Measurements from ENCODE around the gene AP5Z1.
"Not testable (repeated sequence)": the region's sequence is repeated elsewhere in the genome, so short reads cannot be mapped to it uniquely, and the experiment has no call there.

Gene AP5Z1

GRCh38 chr7:4788627-4789189 lies 13.3 kb downstream of the AP5Z1 start:
- DNase-seq (ENCODE audit: low spot score): no peak

GRCh38 chr7:4789194-4790077 lies 14.0 kb downstream of the AP5Z1 start:
- peak; percentile 37 for DNase-seq (ENCODE audit: low spot score)

GRCh38 chr7:4790078-4790465 lies 14.6 kb downstream of the AP5Z1 start:
- no peak for DNase-seq (ENCODE audit: low spot score)

GRCh38 chr7:4790516-4790991 lies 15.1 kb downstream of the AP5Z1 start:
- no peak for DNase-seq (ENCODE audit: low spot score)

- peak; percentile 42 for DNase-seq (ENCODE audit: low spot score)
These were observed 15.8 kb downstream of the AP5Z1 start for GRCh38 chr7:4791101-4791737.

GRCh38 chr7:4791738-4792536 lies 16.5 kb downstream of the AP5Z1 start:
- DNase-seq (ENCODE audit: low spot score): peak; percentile 88

GRCh38 chr7:4792537-4793126 lies 17.2 kb downstream of the AP5Z1 start:
- no peak for DNase-seq (ENCODE audit: low spot score)

- DNase-seq (ENCODE audit: low spot score): not testable (repeated sequence)
These were observed 18.1 kb downstream of the AP5Z1 start for GRCh38 chr7:4793385-4793993.

- not testable (repeated sequence) for DNase-seq (ENCODE audit: low spot score)
These were observed 18.7 kb downstream of the AP5Z1 start for GRCh38 chr7:4794171-4794570.

GRCh38 chr7:4794591-4795350 lies 19.3 kb downstream of the AP5Z1 start:
- no peak for DNase-seq (ENCODE audit: low spot score)

- DNase-seq (ENCODE audit: low spot score): no peak
These were observed 21.0 kb downstream of the AP5Z1 start for GRCh38 chr7:4796453-4796852.

- DNase-seq (ENCODE audit: low spot score): peak; percentile 93
These were observed 22.7 kb downstream of the AP5Z1 start for GRCh38 chr7:4797858-4798705.

GRCh38 chr7:4798706-4799235 lies 23.3 kb downstream of the AP5Z1 start:
- DNase-seq (ENCODE audit: low spot score): no peak

- DNase-seq (ENCODE audit: low spot score): no peak
These were observed 24.3 kb downstream of the AP5Z1 start for GRCh38 chr7:4799508-4800268.

- DNase-seq (ENCODE audit: low spot score): no peak
These were observed 25.1 kb downstream of the AP5Z1 start for GRCh38 chr7:4800487-4800886.

- DNase-seq (ENCODE audit: low spot score): no peak
These were observed 25.8 kb downstream of the AP5Z1 start for GRCh38 chr7:4800926-4801838.

GRCh38 chr7:4801839-4802231 lies 26.4 kb downstream of the AP5Z1 start:
- no peak for DNase-seq (ENCODE audit: low spot score)
